Prostate gland (tissue), 2 donors: ENCODE measurements around the gene ABHD2. TPM values are rescaled to one million over a fixed set of nuclear protein-coding genes. Genes with fewer than 3 reads are reported as not detected.
"Not testable (repeated sequence)": the region's sequence is repeated elsewhere in the genome, so short reads cannot be mapped to it uniquely, and the experiment has no call there.

Source experiments
- DNase-seq: peaks from one replicate; pipeline ENCODE4 v3.0.0-alpha.2; 2019; ENCODE audit warnings: low spot score
- H3K27ac ChIP-seq, 2 donors: fragments of 200-600 bp; sonication (generic); 2 replicates each; pipeline ENCODE4 v1.5.1; 2017 to 2019
- H3K27me3 ChIP-seq: fragments of 200-600 bp; sonication (generic); replicated peaks from 2 replicates; pipeline ENCODE4 v1.5.1; 2019; ENCODE audit not compliant: insufficient read depth
- H3K36me3 ChIP-seq, 2 donors: fragments of 200-600 bp; sonication (generic); 1 replicate in 1 of 2; 2 replicates in 1 of 2; pipeline versions ENCODE4 v1.5.1 to v1.8.1; 2017 to 2019
- H3K4me1 ChIP-seq: fragments of 200-600 bp; sonication (generic); replicated peaks from 2 replicates; pipeline ENCODE4 v1.5.1; 2019
- H3K4me3 ChIP-seq, 2 donors: fragments of 200-600 bp; sonication (generic); 2 replicates each; pipeline ENCODE4 v1.5.1; 2017 to 2019
- H3K9me3 ChIP-seq: fragments of 200-600 bp; sonication (generic); 2 replicates; pipeline ENCODE4 v1.5.1; 2017
- CTCF ChIP-seq, 4 experiments: fragments of 200-600 bp in 2 of 4; fragments of 450-650 bp in 2 of 4; sonication (generic) in 2 of 4; IDR thresholded peaks; 1 replicate in 3 of 4; 2 replicates in 1 of 4; pipeline ENCODE4 v1.5.1; 2016 to 2019; ENCODE audit warnings: antibody characterized with exemption in 4 of 4, mild to moderate bottlenecking in 2 of 4, moderate library complexity in 2 of 4
- POLR2A ChIP-seq: fragments of 450-650 bp; IDR thresholded peaks from one replicate; pipeline ENCODE4 v1.6.1; 2016; ENCODE audit warnings: antibody characterized with exemption, mild to moderate bottlenecking
- POLR2AphosphoS5 ChIP-seq: sonication (generic); formaldehyde crosslinking; IDR thresholded peaks from one replicate; pipeline ENCODE4 v1.6.1; 2017; ENCODE audit warnings: antibody characterized with exemption
- WGBS: methylation state at CpG from one replicate; pipeline ENCODE4 v1.1.5; 2018; 5-methylcytosine and 5-hydroxymethylcytosine counted together
- intact Hi-C: fragments of 100-400 bp; cut with DNase I; formaldehyde crosslinking; loops from one replicate; pipeline ENCODE4 v1.14.2; 2022
- total RNA-seq, 2 donors: library from RNA; depleted of rRNA; stranded (reverse); fragments of >200 nt; gene quantifications; one replicate each; pipeline ENCODE4 v1.1.0, GENCODE V29; 2016

ABHD2 gene
- total RNA-seq, 2 donors from 2014 or later = 111 to 253 TPM

- WGBS = 97% methylated on average over 5 of the region's 5 CpGs
- Histone ChIP-seq H3K4me1 (no peaks in the 10 kb centered on the region), H3K27me3 (no peaks in the 10 kb centered on the region), H3K9me3 (no peaks in the 10 kb centered on the region), H3K36me3 (no peaks in the 10 kb centered on the region), H3K4me3 (no peak overlapping the region), H3K27ac (no peak overlapping the region)
- no peak for DNase-seq
- TF ChIP-seq CTCF (IDR thresholded peaks at IDR 0.05) = no peak
- no peak for TF ChIP-seq POLR2A
- TF ChIP-seq POLR2AphosphoS5 = no peak
- intact Hi-C loops = no loop called here
These were observed 137.3 kb downstream of the ABHD2 start for GRCh38 chr15:89225588-89225987.

- intact Hi-C loops = no loop called here
- TF ChIP-seq CTCF (IDR thresholded peaks at IDR 0.05) = no peak
- no peak for TF ChIP-seq POLR2AphosphoS5
- TF ChIP-seq POLR2A = no peak
- no peak for DNase-seq
- H3K9me3 ChIP-seq = no peaks in the 10 kb centered on the region
- 69% methylated on average over 14 of the region's 14 CpGs for WGBS
- H3K4me1 ChIP-seq = no peaks in the 10 kb centered on the region
- H3K4me3 ChIP-seq = no peak overlapping the region
- H3K27me3 ChIP-seq = no peaks in the 10 kb centered on the region
- no peaks in the 10 kb centered on the region for H3K36me3 ChIP-seq
- no peak overlapping the region for H3K27ac ChIP-seq
These were observed 138.3 kb downstream of the ABHD2 start for GRCh38 chr15:89226359-89227221.

GRCh38 chr15:89227425-89227824, 139.2 kb downstream of the ABHD2 start:
- DNase-seq = no peak
- H3K4me1 ChIP-seq = no peaks in the 10 kb centered on the region
- no peak overlapping the region for H3K27ac ChIP-seq
- 77% methylated on average over 7 of the region's 7 CpGs for whole genome bisulfite sequencing
- no peaks in the 10 kb centered on the region for H3K27me3 ChIP-seq
- no peaks in the 10 kb centered on the region for H3K9me3 ChIP-seq
- no peaks in the 10 kb centered on the region for H3K36me3 ChIP-seq
- H3K4me3 ChIP-seq = no peak overlapping the region
- TF ChIP-seq POLR2AphosphoS5 (no peak), CTCF (IDR thresholded peaks at IDR 0.05) (no peak), POLR2A (no peak)
- intact Hi-C loops = no loop called here

- WGBS = 56% methylated on average over 5 of the region's 5 CpGs
- intact Hi-C loops = no loop called here
- no peaks in the 10 kb centered on the region for H3K27me3 ChIP-seq
- no peak for DNase-seq
- H3K36me3 ChIP-seq = no peaks in the 10 kb centered on the region
- H3K4me1 ChIP-seq = no peaks in the 10 kb centered on the region
- no peak overlapping the region for H3K4me3 ChIP-seq
- no peaks in the 10 kb centered on the region for H3K9me3 ChIP-seq
- H3K27ac ChIP-seq = no peak overlapping the region
- TF ChIP-seq POLR2AphosphoS5 (no peak), POLR2A (no peak), CTCF (IDR thresholded peaks at IDR 0.05) (no peak)
These were observed 142.0 kb downstream of the ABHD2 start for GRCh38 chr15:89230277-89230676.

GRCh38 chr15:89231832-89232231, 143.6 kb downstream of the ABHD2 start:
- TF ChIP-seq POLR2A (no peak), POLR2AphosphoS5 (no peak), CTCF (IDR thresholded peaks at IDR 0.05) (no peak)
- no peaks in the 10 kb centered on the region for H3K27me3 ChIP-seq
- intact Hi-C loops = no loop called here
- no peak overlapping the region for H3K4me3 ChIP-seq
- H3K9me3 ChIP-seq = no peaks in the 10 kb centered on the region
- no peak for DNase-seq
- H3K27ac ChIP-seq = no peak overlapping the region
- no peaks in the 10 kb centered on the region for H3K4me1 ChIP-seq
- no peaks in the 10 kb centered on the region for H3K36me3 ChIP-seq

GRCh38 chr15:89239883-89240810, 151.9 kb downstream of the ABHD2 start:
- H3K4me3 ChIP-seq, H3K27ac ChIP-seq, H3K4me1 ChIP-seq, DNase-seq, H3K27me3 ChIP-seq, H3K36me3 ChIP-seq, H3K9me3 ChIP-seq: not testable (repeated sequence)
- WGBS = 85% methylated on average over 12 of the region's 12 CpGs
- intact Hi-C loops = loop anchor here (5.0 to 10.0 kb wide), 2 partner anchors 33 to 95 kb away; partner anchors contain the start of gene POLG
